Effector CD4-positive, alpha-beta T cell (primary cell): ENCODE data around the gene ING1.
A peak's percentile ranks its signal among the peaks of the same experiment; 100 is the strongest.
"Not testable (repeated sequence)": the region's sequence is repeated elsewhere in the genome, so short reads cannot be mapped to it uniquely, and the experiment has no call there.

Source experiments
- DNase-seq: peaks from one replicate; pipeline ENCODE4 v3.0.0-alpha.2; 2020

The ING1 gene

GRCh38 chr13:110715395-110716246 is 2.1 kb downstream of the ING1 start:
- DNase-seq: peak; percentile 94

GRCh38 chr13:110716247-110716515 is 2.7 kb downstream of the ING1 start:
- no peak for DNase-seq

- DNase-seq: no peak
Measured at GRCh38 chr13:110719036-110719710, 5.7 kb downstream of the ING1 start.

- no peak for DNase-seq
Measured at GRCh38 chr13:110722971-110723370, 9.5 kb downstream of the ING1 start.

GRCh38 chr13:110723598-110723997 is 10.1 kb downstream of the ING1 start:
- no peak for DNase-seq

- not testable (repeated sequence) for DNase-seq
Measured at GRCh38 chr13:110726153-110726552, 12.7 kb downstream of the ING1 start.

GRCh38 chr13:110726726-110727125 is 13.2 kb downstream of the ING1 start:
- DNase-seq: peak; percentile 28

GRCh38 chr13:110731072-110731471 is 17.6 kb downstream of the ING1 start:
- no peak for DNase-seq

- no peak for DNase-seq
Measured at GRCh38 chr13:110734561-110734960, 21.1 kb downstream of the ING1 start.

- no peak for DNase-seq
Measured at GRCh38 chr13:110737555-110737954, 24.1 kb downstream of the ING1 start.

GRCh38 chr13:110743687-110744086 is 30.2 kb downstream of the ING1 start:
- DNase-seq: no peak

- DNase-seq: no peak
Measured at GRCh38 chr13:110746438-110746837, 32.9 kb downstream of the ING1 start.

GRCh38 chr13:110748271-110748670 is 34.8 kb downstream of the ING1 start:
- no peak for DNase-seq

- DNase-seq: no peak
Measured at GRCh38 chr13:110756219-110756631, 42.7 kb downstream of the ING1 start.

- no peak for DNase-seq
Measured at GRCh38 chr13:110757296-110757695, 43.8 kb downstream of the ING1 start.

- no peak for DNase-seq
Measured at GRCh38 chr13:110758195-110758805, 44.8 kb downstream of the ING1 start.

- no peak for DNase-seq
Measured at GRCh38 chr13:110759710-110760109, 46.2 kb downstream of the ING1 start.

- no peak for DNase-seq
Measured at GRCh38 chr13:110760611-110761010, 47.1 kb downstream of the ING1 start.

GRCh38 chr13:110766671-110767430 is 53.4 kb downstream of the ING1 start:
- DNase-seq: no peak

- DNase-seq: no peak
Measured at GRCh38 chr13:110767476-110767875, 54.0 kb downstream of the ING1 start.

GRCh38 chr13:110769097-110769496 is 55.6 kb downstream of the ING1 start:
- no peak for DNase-seq

GRCh38 chr13:110770678-110771077 is 57.2 kb downstream of the ING1 start:
- DNase-seq: no peak

GRCh38 chr13:110771194-110771593 is 57.7 kb downstream of the ING1 start:
- no peak for DNase-seq
